Endothelial cell of umbilical vein (primary cell): ENCODE measurements around the gene BCAS4. TPM values are rescaled to one million over a fixed set of nuclear protein-coding genes. Genes with fewer than 3 reads are reported as not detected.

Source experiments
- BruUV-seq: library from RNA; stranded (reverse); fragments of 400-500 nt; replicated peaks from 2 replicates; lab custom pipeline; 2021; lab: Mats Ljungman, UMichigan
- CTCF ChIA-PET: fragments of 300-600, 350-600 bp; sonication (Branson Sonifier 250); formaldehyde crosslinking; loops from one replicate; lab custom pipeline; 2021; ENCODE audit warnings: antibody characterized with exemption, inconsistent platforms; lab: Charles Lee
- POLR2A ChIA-PET: fragments of 300-600, 350-600 bp; sonication (Branson Sonifier 250); formaldehyde crosslinking; loops from one replicate; lab custom pipeline; 2021; ENCODE audit warnings: antibody characterized with exemption, inconsistent platforms; lab: Charles Lee
- DNase-seq: peaks from one replicate; pipeline ENCODE4 v3.0.0-alpha.2; 2011; ENCODE audit warnings: low read depth, low spot score
- FAIRE-seq: peaks from 2 replicates; lab custom pipeline; 2011; peaks lifted over from hg19 to GRCh38; lab: Jason Lieb, UNC
- H2AFZ ChIP-seq: 2 replicates; pipeline ENCODE4 v1.6.0; 2012; ENCODE audit warnings: low read depth, low read length, control low read depth, inconsistent platforms
- H3K27ac ChIP-seq: 2 replicates; pipeline ENCODE4 v1.5.1; 2011; ENCODE audit warnings: low read depth, mild to moderate bottlenecking, control low read depth, low read length, moderate library complexity; ENCODE audit not compliant: insufficient read depth
- H3K27me3 ChIP-seq, 2 experiments: 2 replicates each; pipeline versions ENCODE4 v1.6.0 to v1.6.1; 2011; ENCODE audit warnings: low read length in 2 of 2, mixed read lengths in 1 of 2; ENCODE audit not compliant: control insufficient read depth in 2 of 2, insufficient read depth in 2 of 2
- H3K36me3 ChIP-seq, 2 experiments: 2 replicates in 1 of 2; 3 replicates in 1 of 2; pipeline ENCODE4 v1.5.1; 2011; ENCODE audit warnings: low read length in 2 of 2, mild to moderate bottlenecking in 1 of 2, moderate library complexity in 1 of 2; ENCODE audit not compliant: control insufficient read depth in 2 of 2, insufficient read depth in 2 of 2; ENCODE audit errors: extremely low read depth in 1 of 2
- H3K4me1 ChIP-seq: 3 replicates; pipeline ENCODE4 v1.5.1; 2011; ENCODE audit warnings: mild to moderate bottlenecking, low read length; ENCODE audit not compliant: control insufficient read depth, insufficient read depth; ENCODE audit errors: extremely low read depth
- H3K4me2 ChIP-seq: 2 replicates; pipeline ENCODE4 v1.6.1; 2011; ENCODE audit warnings: low read length, control low read depth, mixed read lengths; ENCODE audit not compliant: insufficient read depth
- H3K4me3 ChIP-seq, 3 experiments: fragments of 200-600 bp in 1 of 3; sonication (generic), shearing (Covaris generic) in 1 of 3; replicated peaks in 1 of 3; 2 replicates each; pipeline ENCODE4 v1.5.1; 2011 to 2016; ENCODE audit warnings: control low read depth in 3 of 3, low read length in 3 of 3, mild to moderate bottlenecking in 2 of 3, inconsistent platforms in 1 of 3, low read depth in 1 of 3, moderate library complexity in 1 of 3; ENCODE audit not compliant: insufficient read depth in 1 of 3
- H3K79me2 ChIP-seq: 2 replicates; pipeline ENCODE4 v1.6.0; 2012; ENCODE audit warnings: low read length, inconsistent platforms; ENCODE audit not compliant: control insufficient read depth, insufficient read depth
- H3K9ac ChIP-seq: replicated peaks from 2 replicates; pipeline ENCODE3; 2011; ENCODE audit warnings: low read length, control low read depth; ENCODE audit not compliant: insufficient read depth; ENCODE audit errors: extremely low read depth
- H3K9me1 ChIP-seq: replicated peaks from 3 replicates; pipeline ENCODE4 v1.6.0; 2011; ENCODE audit warnings: mild to moderate bottlenecking, low read length; ENCODE audit not compliant: control insufficient read depth, insufficient read depth; ENCODE audit errors: extremely low read depth
- H3K9me3 ChIP-seq: replicated peaks from 2 replicates; pipeline ENCODE4 v1.5.1; 2012; ENCODE audit warnings: low read length, inconsistent platforms; ENCODE audit not compliant: control insufficient read depth, insufficient read depth
- H4K20me1 ChIP-seq: replicated peaks from 2 replicates; pipeline ENCODE3; 2011; ENCODE audit warnings: mild to moderate bottlenecking, low read length; ENCODE audit not compliant: control insufficient read depth, insufficient read depth; ENCODE audit errors: extremely low read depth
- EZH2 ChIP-seq: IDR thresholded peaks from 2 replicates; pipeline ENCODE4 v1.6.1; 2012; ENCODE audit warnings: borderline replicate concordance, low read depth, mild to moderate bottlenecking, moderate library complexity, low read length, inconsistent platforms; ENCODE audit not compliant: severe bottlenecking
- FOS ChIP-seq: IDR thresholded peaks from 2 replicates; pipeline ENCODE4 v1.6.1; 2011; ENCODE audit warnings: mild to moderate bottlenecking, low read length, moderate library complexity, borderline replicate concordance; ENCODE audit not compliant: insufficient read depth
- GATA2 ChIP-seq: IDR thresholded peaks from 2 replicates; pipeline ENCODE4 v1.7.0; 2011; ENCODE audit warnings: low read depth, mild to moderate bottlenecking, moderate library complexity, mixed read lengths, low read length; ENCODE audit not compliant: insufficient read length, insufficient read depth
- JUN ChIP-seq: IDR thresholded peaks from 2 replicates; pipeline ENCODE4 v1.6.1; 2011; ENCODE audit warnings: borderline replicate concordance, low read depth; ENCODE audit not compliant: insufficient read length, insufficient read depth
- MYC ChIP-seq: IDR thresholded peaks from one replicate; pipeline ENCODE4 v1.6.1; 2011; ENCODE audit warnings: mild to moderate bottlenecking, low read depth, low read length
- POLR2A ChIP-seq: IDR thresholded peaks from 2 replicates; pipeline ENCODE4 v1.6.1; 2012; ENCODE audit warnings: low read depth, mild to moderate bottlenecking, control low read depth, low read length
- POLR2AphosphoS5 ChIP-seq: IDR thresholded peaks from 2 replicates; pipeline ENCODE4 v1.6.1; 2012; ENCODE audit warnings: low read depth, mild to moderate bottlenecking, control low read depth, low read length, moderate library complexity; ENCODE audit not compliant: insufficient read depth
- dilution Hi-C: fragments of 300-500 bp; cut with MboI; formaldehyde crosslinking; loops from one replicate; pipeline ENCODE4 v1.15.0; 2019; ENCODE audit warnings: low sequenced_read_pairs; ENCODE audit not compliant: extremely low pct_ligation_motif_present
- intact Hi-C: fragments of 100-400 bp; cut with micrococcal nuclease; formaldehyde crosslinking; loops from one replicate; pipeline ENCODE4 v1.10.0; 2022
- polyA plus RNA-seq, 4 experiments: library from polyadenylated mRNA; depleted of rRNA in 3 of 4; stranded (reverse) in 3 of 4; unstranded in 1 of 4; fragments of >200 nt; gene quantifications; 2 replicates each; pipeline versions ENCODE4 v1.2.1 to v1.2.3, GENCODE V29; 2011 to 2012; ENCODE audit warnings: missing spikeins in 1 of 4
- total RNA-seq: library from RNA; stranded (reverse); gene quantifications from 2 replicates; pipeline ENCODE4 v1.2.3, GENCODE V29; 2021
- TF ChIP-seq, protein P1 (sequence below), 2 donors: IDR thresholded peaks; 1 replicate in 1 of 2; 2 replicates in 1 of 2; pipeline ENCODE4 v1.5.1; 2011; ENCODE audit warnings: low read length in 2 of 2, mild to moderate bottlenecking in 2 of 2, moderate library complexity in 2 of 2, control low read depth in 1 of 2, inconsistent platforms in 1 of 2, low read depth in 1 of 2; ENCODE audit not compliant: insufficient read depth in 1 of 2; ENCODE audit errors: extremely low read depth in 1 of 2
- TF ChIP-seq, protein P2 (sequence below): IDR thresholded peaks from 2 replicates; pipeline ENCODE4 v1.6.1; 2011; ENCODE audit not compliant: insufficient read depth, insufficient read length

The BCAS4 gene
- total and polyA plus RNA-seq, 2 donors (not counting 3 experiments of a cell fraction or from before 2014, with no cell fraction given) = 1.0 to 1.5 TPM

DNA sequence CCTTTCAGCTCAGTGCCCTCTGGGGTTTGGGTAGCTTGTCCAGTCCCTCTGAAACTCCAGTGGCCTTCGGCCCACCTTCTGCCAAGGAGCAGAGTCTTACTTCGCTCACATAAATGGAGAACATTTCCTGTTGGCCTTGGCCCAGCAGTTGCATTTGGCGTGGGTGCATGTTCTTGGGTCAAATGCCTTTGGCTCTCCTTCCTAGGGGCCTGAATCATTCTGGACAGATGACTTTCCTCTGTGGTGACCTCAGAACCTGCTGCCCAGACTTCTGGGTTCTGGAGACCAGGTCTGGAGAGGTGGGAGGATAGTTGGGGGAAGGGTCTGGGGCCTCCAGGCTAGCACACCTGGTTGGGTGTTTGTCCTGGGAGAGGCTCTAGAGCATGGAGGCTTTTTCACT, 29.3 kb downstream of the BCAS4 start:
- H3K79me2 ChIP-seq = no peaks in the 10 kb centered on the region
- TF ChIP-seq FOS = no peak
- TF ChIP-seq GATA2 = no peak
- TF ChIP-seq POLR2AphosphoS5 = no peak
- TF ChIP-seq EZH2 = no peak
- no peak for TF ChIP-seq MYC
- TF ChIP-seq, protein P1, sequence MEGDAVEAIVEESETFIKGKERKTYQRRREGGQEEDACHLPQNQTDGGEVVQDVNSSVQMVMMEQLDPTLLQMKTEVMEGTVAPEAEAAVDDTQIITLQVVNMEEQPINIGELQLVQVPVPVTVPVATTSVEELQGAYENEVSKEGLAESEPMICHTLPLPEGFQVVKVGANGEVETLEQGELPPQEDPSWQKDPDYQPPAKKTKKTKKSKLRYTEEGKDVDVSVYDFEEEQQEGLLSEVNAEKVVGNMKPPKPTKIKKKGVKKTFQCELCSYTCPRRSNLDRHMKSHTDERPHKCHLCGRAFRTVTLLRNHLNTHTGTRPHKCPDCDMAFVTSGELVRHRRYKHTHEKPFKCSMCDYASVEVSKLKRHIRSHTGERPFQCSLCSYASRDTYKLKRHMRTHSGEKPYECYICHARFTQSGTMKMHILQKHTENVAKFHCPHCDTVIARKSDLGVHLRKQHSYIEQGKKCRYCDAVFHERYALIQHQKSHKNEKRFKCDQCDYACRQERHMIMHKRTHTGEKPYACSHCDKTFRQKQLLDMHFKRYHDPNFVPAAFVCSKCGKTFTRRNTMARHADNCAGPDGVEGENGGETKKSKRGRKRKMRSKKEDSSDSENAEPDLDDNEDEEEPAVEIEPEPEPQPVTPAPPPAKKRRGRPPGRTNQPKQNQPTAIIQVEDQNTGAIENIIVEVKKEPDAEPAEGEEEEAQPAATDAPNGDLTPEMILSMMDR (IDR thresholded peaks at IDR 0.05; ENCODE audit: extremely low read depth in 1 of 2, insufficient read depth in 1 of 2, low read depth in 1 of 2, low read length in 2 of 2) = no peak
- TF ChIP-seq POLR2A = no peak
- TF ChIP-seq, protein P2, sequence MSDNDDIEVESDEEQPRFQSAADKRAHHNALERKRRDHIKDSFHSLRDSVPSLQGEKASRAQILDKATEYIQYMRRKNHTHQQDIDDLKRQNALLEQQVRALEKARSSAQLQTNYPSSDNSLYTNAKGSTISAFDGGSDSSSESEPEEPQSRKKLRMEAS = no peak
- no peak for TF ChIP-seq JUN
- no peaks in the 10 kb centered on the region for H4K20me1 ChIP-seq
- BruUV-seq = no TSS peak
- POLR2A ChIA-PET = no interaction called here
- H3K4me2 ChIP-seq = no peak overlapping the region
- no peaks in the 10 kb centered on the region for H3K4me1 ChIP-seq
- no peak overlapping the region for H3K27ac ChIP-seq
- no peaks in the 10 kb centered on the region for H3K9me3 ChIP-seq
- CTCF ChIA-PET = interaction anchor here (1.3 to 1.9 kb wide), 3 partner anchors 18 to 33 kb away, joined by 3 to 8 read pairs (median 4); partner anchors contain the start of gene BCAS4
- no peaks in the 10 kb centered on the region for H3K36me3 ChIP-seq
- dilution Hi-C loops = no loop called here
- intact Hi-C loops = no loop called here
- H2AFZ ChIP-seq = no peak overlapping the region
- no peak overlapping the region for H3K9ac ChIP-seq
- H3K27me3 ChIP-seq = no peaks in the 10 kb centered on the region
- no peak overlapping the region for H3K4me3 ChIP-seq
- H3K9me1 ChIP-seq = no peaks in the 10 kb centered on the region
- no peak for FAIRE-seq
- DNase-seq = no peak
